GM23338 (cell line): ENCODE data around the gene DYSF. TPM values are rescaled to one million over a fixed set of nuclear protein-coding genes. Genes with fewer than 3 reads are reported as not detected.

Experiments
- ATAC-seq: fragments of 200-7000 bp; cut with Tn5 transposase; 3 replicates; pipeline ENCODE4 v1.9.1; 2020
- DNase-seq: peaks from one replicate; pipeline ENCODE4 v3.0.0-alpha.2; 2015; ENCODE audit warnings: low spot score
- H2AFZ ChIP-seq: fragments of 200-600 bp; sonication (generic); 2 replicates; pipeline ENCODE4 v1.8.0; 2016; ENCODE audit warnings: antibody characterized with exemption, mild to moderate bottlenecking, moderate library complexity
- H3F3A ChIP-seq: fragments of 200-600 bp; sonication (generic); replicated peaks from 2 replicates; pipeline ENCODE4 v1.8.0; 2017; ENCODE audit warnings: antibody characterized with exemption, mixed run types, low read depth
- H3K27ac ChIP-seq: fragments of 200-600 bp; sonication (generic); 2 replicates; pipeline ENCODE4 v1.6.1; 2016; ENCODE audit warnings: low read depth
- H3K27me3 ChIP-seq: fragments of 200-600 bp; sonication (generic); 2 replicates; pipeline ENCODE4 v1.8.0; 2016; ENCODE audit warnings: mild to moderate bottlenecking, mixed run types, moderate library complexity; ENCODE audit not compliant: insufficient read depth
- H3K36me3 ChIP-seq: fragments of 200-600 bp; sonication (generic); 2 replicates; pipeline ENCODE4 v1.8.0; 2016; ENCODE audit warnings: mild to moderate bottlenecking; ENCODE audit not compliant: insufficient read depth
- H3K4me1 ChIP-seq: fragments of 200-600 bp; sonication (generic); 2 replicates; pipeline ENCODE4 v1.8.0; 2016; ENCODE audit warnings: mild to moderate bottlenecking, moderate library complexity; ENCODE audit not compliant: insufficient read depth
- H3K4me2 ChIP-seq: fragments of 200-600 bp; sonication (generic); 2 replicates; pipeline ENCODE4 v1.7.1; 2017; ENCODE audit warnings: mixed run types
- H3K4me3 ChIP-seq: fragments of 200-600 bp; sonication (generic); 2 replicates; pipeline ENCODE4 v1.6.1; 2016; ENCODE audit warnings: mixed run types
- H3K79me2 ChIP-seq: fragments of 200-600 bp; sonication (generic); replicated peaks from 2 replicates; pipeline ENCODE4 v1.8.0; 2017; ENCODE audit warnings: mild to moderate bottlenecking; ENCODE audit not compliant: insufficient read depth
- H3K9me2 ChIP-seq: fragments of 200-600 bp; sonication (generic); 2 replicates; pipeline ENCODE4 v1.8.0; 2017; ENCODE audit not compliant: insufficient read depth
- H4K20me1 ChIP-seq: fragments of 200-600 bp; sonication (generic); replicated peaks from 2 replicates; pipeline ENCODE4 v1.8.0; 2017; ENCODE audit warnings: mild to moderate bottlenecking; ENCODE audit not compliant: insufficient read depth
- H3K27ac Mint-ChIP-seq: 2 replicates; pipeline ENCODE4 v1.8.0; 2020; ENCODE audit warnings: inconsistent platforms, mild to moderate bottlenecking, moderate library complexity, mixed read lengths
- H3K27me3 Mint-ChIP-seq: 3 replicates; pipeline ENCODE4 v1.8.0; 2022; ENCODE audit warnings: low read depth, mild to moderate bottlenecking, moderate library complexity, mixed read lengths, inconsistent platforms; ENCODE audit not compliant: insufficient read depth, poor library complexity
- H3K36me3 Mint-ChIP-seq: 3 replicates; pipeline ENCODE4 v1.8.0; 2021; ENCODE audit warnings: low read depth, mild to moderate bottlenecking, inconsistent platforms, moderate library complexity, mixed read lengths
- H3K4me1 Mint-ChIP-seq: 3 replicates; pipeline ENCODE4 v1.8.0; 2020; ENCODE audit warnings: mild to moderate bottlenecking, inconsistent platforms, mixed read lengths
- H3K4me3 Mint-ChIP-seq: 3 replicates; pipeline ENCODE4 v1.8.0; 2021; ENCODE audit warnings: moderate library complexity, mild to moderate bottlenecking, inconsistent platforms, mixed read lengths
- H3K9me3 Mint-ChIP-seq: 3 replicates; pipeline ENCODE4 v1.8.0; 2020; ENCODE audit warnings: moderate library complexity, mild to moderate bottlenecking, inconsistent platforms, mixed read lengths
- CREB1 ChIP-seq: fragments of 250-450 bp; sonication (Bioruptor Pico); IDR thresholded peaks from 2 replicates; pipeline ENCODE4 v1.5.0; 2020; ENCODE audit warnings: low read depth, mild to moderate bottlenecking, moderate library complexity
- EZH2phosphoT487 ChIP-seq: fragments of 200-600 bp; sonication (generic); IDR thresholded peaks from one replicate; pipeline ENCODE4 v1.8.1; 2018; ENCODE audit warnings: antibody characterized with exemption; ENCODE audit not compliant: unreplicated experiment
- JUNB ChIP-seq: IDR thresholded peaks from one replicate; pipeline ENCODE4 v1.6.1; 2016; ENCODE audit warnings: antibody characterized with exemption; ENCODE audit not compliant: unreplicated experiment
- NANOG ChIP-seq: IDR thresholded peaks from 2 replicates; pipeline ENCODE4 v1.6.1; 2016; ENCODE audit warnings: antibody characterized with exemption, borderline replicate concordance
- POLR2AphosphoS5 ChIP-seq: IDR thresholded peaks from 2 replicates; pipeline ENCODE4 v1.6.1; 2016; ENCODE audit warnings: antibody characterized with exemption, low read depth
- ZNF331 ChIP-seq: fragments of 250-450 bp; sonication (Bioruptor Pico); IDR thresholded peaks from 2 replicates; pipeline ENCODE4 v1.5.0; 2020; ENCODE audit warnings: low read depth, mild to moderate bottlenecking, moderate library complexity
- polyA plus RNA-seq: library from polyadenylated mRNA; unstranded; fragments of >200 nt; fragmentation: Nextera tagmentation; extraction: Ambion mirVana; gene quantifications from 2 replicates; pipeline ENCODE4 v1.2.1, GENCODE V29; 2016
- total RNA-seq: library from RNA; depleted of rRNA; stranded (reverse); fragments of >200 nt; shearing (Covaris generic); gene quantifications from 2 replicates; pipeline ENCODE4 v1.2.3, GENCODE V29; 2014
- TF ChIP-seq, protein P1 (sequence below): IDR thresholded peaks from one replicate; pipeline ENCODE4 v1.6.1; 2018; ENCODE audit warnings: antibody characterized with exemption; ENCODE audit not compliant: unreplicated experiment
- TF ChIP-seq, protein P2 (sequence below), 2 experiments: fragments of 200-600 bp in 1 of 2; sonication (generic) in 1 of 2; conservative IDR thresholded peaks; 2 replicates each; pipeline versions ENCODE4 v1.5.1 to v1.6.1; 2016 to 2017; ENCODE audit warnings: antibody characterized with exemption in 2 of 2, low read depth in 2 of 2, mild to moderate bottlenecking in 2 of 2, moderate library complexity in 1 of 2

DYSF gene
- total and polyA plus RNA-seq, 2 experiments from 2014 or later = 7.3 to 21.3 TPM

DNA sequence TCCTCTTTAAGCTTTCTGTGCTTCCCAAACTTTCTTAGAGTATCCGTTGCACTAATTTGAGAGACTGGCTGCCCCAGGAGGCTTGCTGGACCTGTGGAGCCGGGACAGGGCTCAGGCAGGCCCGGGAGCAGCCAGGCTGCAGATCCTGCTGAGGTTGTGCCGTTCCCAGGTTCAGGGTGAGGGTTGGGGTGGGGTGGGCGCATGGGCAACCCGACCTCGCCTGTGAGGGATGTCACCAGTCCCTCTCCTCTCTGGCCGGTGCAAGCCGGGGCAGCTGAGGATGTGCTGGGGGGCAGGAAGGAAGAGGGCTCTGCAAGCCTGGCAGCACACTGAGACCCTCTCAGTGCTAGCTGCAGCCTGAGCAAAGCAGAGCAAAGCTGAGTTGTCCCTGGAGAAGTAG is 57.6 kb downstream of the DYSF start (continued):
- TF ChIP-seq, protein P1, sequence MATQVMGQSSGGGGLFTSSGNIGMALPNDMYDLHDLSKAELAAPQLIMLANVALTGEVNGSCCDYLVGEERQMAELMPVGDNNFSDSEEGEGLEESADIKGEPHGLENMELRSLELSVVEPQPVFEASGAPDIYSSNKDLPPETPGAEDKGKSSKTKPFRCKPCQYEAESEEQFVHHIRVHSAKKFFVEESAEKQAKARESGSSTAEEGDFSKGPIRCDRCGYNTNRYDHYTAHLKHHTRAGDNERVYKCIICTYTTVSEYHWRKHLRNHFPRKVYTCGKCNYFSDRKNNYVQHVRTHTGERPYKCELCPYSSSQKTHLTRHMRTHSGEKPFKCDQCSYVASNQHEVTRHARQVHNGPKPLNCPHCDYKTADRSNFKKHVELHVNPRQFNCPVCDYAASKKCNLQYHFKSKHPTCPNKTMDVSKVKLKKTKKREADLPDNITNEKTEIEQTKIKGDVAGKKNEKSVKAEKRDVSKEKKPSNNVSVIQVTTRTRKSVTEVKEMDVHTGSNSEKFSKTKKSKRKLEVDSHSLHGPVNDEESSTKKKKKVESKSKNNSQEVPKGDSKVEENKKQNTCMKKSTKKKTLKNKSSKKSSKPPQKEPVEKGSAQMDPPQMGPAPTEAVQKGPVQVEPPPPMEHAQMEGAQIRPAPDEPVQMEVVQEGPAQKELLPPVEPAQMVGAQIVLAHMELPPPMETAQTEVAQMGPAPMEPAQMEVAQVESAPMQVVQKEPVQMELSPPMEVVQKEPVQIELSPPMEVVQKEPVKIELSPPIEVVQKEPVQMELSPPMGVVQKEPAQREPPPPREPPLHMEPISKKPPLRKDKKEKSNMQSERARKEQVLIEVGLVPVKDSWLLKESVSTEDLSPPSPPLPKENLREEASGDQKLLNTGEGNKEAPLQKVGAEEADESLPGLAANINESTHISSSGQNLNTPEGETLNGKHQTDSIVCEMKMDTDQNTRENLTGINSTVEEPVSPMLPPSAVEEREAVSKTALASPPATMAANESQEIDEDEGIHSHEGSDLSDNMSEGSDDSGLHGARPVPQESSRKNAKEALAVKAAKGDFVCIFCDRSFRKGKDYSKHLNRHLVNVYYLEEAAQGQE = no peak
- TF ChIP-seq CREB1 (CRISPR knock-in tag) (no peak), ZNF331 (no peak), POLR2AphosphoS5 (no peak), JUNB (no peak)

DNA sequence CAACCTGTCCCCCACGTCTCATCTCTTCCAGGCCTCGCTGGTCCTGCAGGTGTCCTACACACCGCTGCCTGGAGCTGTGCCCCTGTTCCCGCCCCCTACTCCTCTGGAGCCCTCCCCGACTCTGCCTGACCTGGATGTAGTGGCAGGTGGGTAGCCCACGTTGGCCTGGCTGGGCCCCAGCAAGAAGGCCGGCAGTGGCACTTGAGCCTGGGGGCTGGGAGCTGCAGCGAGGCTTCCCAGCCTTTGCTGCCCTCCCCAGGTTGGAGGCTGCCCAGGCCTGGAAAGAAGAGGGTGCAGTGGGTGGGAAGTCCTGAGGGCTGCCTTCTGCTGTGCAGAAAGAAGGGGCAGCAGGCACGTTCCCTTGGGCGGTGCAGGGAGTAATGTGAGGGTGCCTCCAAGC is 58.4 kb downstream of the DYSF start:
- Histone ChIP-seq H3K4me2 (no peak overlapping the region), H3K36me3 (no peaks in the 10 kb centered on the region), H3K27me3 (no peaks in the 10 kb centered on the region), H3K9me2 (no peaks in the 10 kb centered on the region), H3K27ac (no peak overlapping the region), H3F3A (no peaks in the 10 kb centered on the region), H2AFZ (no peak overlapping the region), H3K4me1 (no peaks in the 10 kb centered on the region), H3K79me2 (no peaks in the 10 kb centered on the region), H3K4me3 (no peak overlapping the region), H4K20me1 (peaks cover 9% of the 10 kb centered on the region; the same call in 1 of the 2 replicates)
- no peak overlapping the region for H3K4me3 Mint-ChIP-seq
- peak; percentile 29 for ATAC-seq
- no peaks in the 10 kb centered on the region for H3K36me3 Mint-ChIP-seq
- no peaks in the 10 kb centered on the region; the same call in 2 of the 3 replicates for H3K4me1 Mint-ChIP-seq
- no peak overlapping the region for H3K27ac Mint-ChIP-seq
- DNase-seq = no peak
- H3K27me3 Mint-ChIP-seq = peaks cover 10% of the 10 kb centered on the region
- TF ChIP-seq NANOG (no peak), POLR2AphosphoS5 (no peak)
- TF ChIP-seq, protein P2, sequence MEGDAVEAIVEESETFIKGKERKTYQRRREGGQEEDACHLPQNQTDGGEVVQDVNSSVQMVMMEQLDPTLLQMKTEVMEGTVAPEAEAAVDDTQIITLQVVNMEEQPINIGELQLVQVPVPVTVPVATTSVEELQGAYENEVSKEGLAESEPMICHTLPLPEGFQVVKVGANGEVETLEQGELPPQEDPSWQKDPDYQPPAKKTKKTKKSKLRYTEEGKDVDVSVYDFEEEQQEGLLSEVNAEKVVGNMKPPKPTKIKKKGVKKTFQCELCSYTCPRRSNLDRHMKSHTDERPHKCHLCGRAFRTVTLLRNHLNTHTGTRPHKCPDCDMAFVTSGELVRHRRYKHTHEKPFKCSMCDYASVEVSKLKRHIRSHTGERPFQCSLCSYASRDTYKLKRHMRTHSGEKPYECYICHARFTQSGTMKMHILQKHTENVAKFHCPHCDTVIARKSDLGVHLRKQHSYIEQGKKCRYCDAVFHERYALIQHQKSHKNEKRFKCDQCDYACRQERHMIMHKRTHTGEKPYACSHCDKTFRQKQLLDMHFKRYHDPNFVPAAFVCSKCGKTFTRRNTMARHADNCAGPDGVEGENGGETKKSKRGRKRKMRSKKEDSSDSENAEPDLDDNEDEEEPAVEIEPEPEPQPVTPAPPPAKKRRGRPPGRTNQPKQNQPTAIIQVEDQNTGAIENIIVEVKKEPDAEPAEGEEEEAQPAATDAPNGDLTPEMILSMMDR (conservative IDR thresholded peaks at IDR 0.05; ENCODE audit: low read depth in 2 of 2) = peak in 1 of 2 experiments; percentile 48; a peak in 2 of 4 replicates
- no peaks in the 10 kb centered on the region for H3K9me3 Mint-ChIP-seq

DNA sequence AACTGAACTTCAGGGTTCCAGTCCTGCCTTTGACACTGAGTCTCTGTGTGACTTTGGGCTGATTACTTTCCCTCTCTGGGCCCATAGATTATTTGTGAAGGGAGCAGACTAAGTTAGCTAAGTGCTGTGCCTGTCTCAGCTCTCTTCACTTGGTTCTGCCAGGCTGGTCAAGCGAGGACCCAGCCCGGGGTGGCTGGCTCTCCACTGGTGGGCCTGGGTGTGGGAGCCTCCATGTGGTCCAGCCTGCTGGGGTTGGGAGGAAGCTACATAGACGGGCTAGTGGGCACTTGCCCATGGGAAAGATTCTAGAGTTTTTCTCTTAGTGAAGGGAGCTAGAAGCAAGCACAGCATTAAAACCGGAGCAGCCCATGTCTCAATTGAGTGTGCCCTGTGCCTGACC is 59.0 kb downstream of the DYSF start:
- no peaks in the 10 kb centered on the region for H3K4me1 ChIP-seq
- H3K27ac ChIP-seq = no peak overlapping the region
- H3K9me3 Mint-ChIP-seq = no peaks in the 10 kb centered on the region
- no peaks in the 10 kb centered on the region for H3F3A ChIP-seq
- peaks cover 9% of the 10 kb centered on the region for H3K27me3 Mint-ChIP-seq
- TF ChIP-seq EZH2phosphoT487 = no peak
- no peaks in the 10 kb centered on the region for H3K36me3 Mint-ChIP-seq
- H3K4me3 Mint-ChIP-seq = no peak overlapping the region
- H3K4me1 Mint-ChIP-seq = no peaks in the 10 kb centered on the region; the same call in 2 of the 3 replicates
- H3K27me3 ChIP-seq = no peaks in the 10 kb centered on the region
- no peaks in the 10 kb centered on the region for H3K36me3 ChIP-seq
- ATAC-seq = no peak
- H4K20me1 ChIP-seq = peaks cover 9% of the 10 kb centered on the region; the same call in 1 of the 2 replicates
- no peak overlapping the region for H3K4me3 ChIP-seq
- no peak overlapping the region for H2AFZ ChIP-seq
- no peak overlapping the region for H3K4me2 ChIP-seq
- H3K27ac Mint-ChIP-seq = no peak overlapping the region
- DNase-seq = no peak
- H3K9me2 ChIP-seq = no peaks in the 10 kb centered on the region
- no peaks in the 10 kb centered on the region for H3K79me2 ChIP-seq
